GM06990 (cell line): Measurements from ENCODE around the gene CCDC34.

Source experiments
- DNase-seq: peaks from one replicate; pipeline ENCODE4 v3.0.0-alpha.2; 2011; ENCODE audit not compliant: insufficient read length; ENCODE audit errors: extremely low read depth
- H3K27me3 ChIP-seq: replicated peaks from 2 replicates; pipeline ENCODE4 v1.6.0; 2011; ENCODE audit warnings: low read length; ENCODE audit not compliant: control insufficient read depth, insufficient read depth
- H3K36me3 ChIP-seq: 2 replicates; pipeline ENCODE4 v1.5.1; 2011; ENCODE audit warnings: low read length; ENCODE audit not compliant: control insufficient read depth, insufficient read depth
- H3K4me3 ChIP-seq: replicated peaks from 2 replicates; pipeline ENCODE4 v1.5.1; 2011; ENCODE audit warnings: low read depth, mild to moderate bottlenecking, control low read depth, low read length
- CTCF ChIP-seq: IDR thresholded peaks from 2 replicates; pipeline ENCODE4 v1.5.1; 2011; ENCODE audit warnings: low read length, control low read depth, mild to moderate bottlenecking, inconsistent platforms; ENCODE audit not compliant: insufficient read depth, poor library complexity, severe bottlenecking

Gene CCDC34

GRCh38 chr11:27386181-27386845, 23.3 kb upstream of the CCDC34 start:
- no peak for TF ChIP-seq CTCF
- DNase-seq, result no peak
- Histone ChIP-seq H3K27me3 (no peaks in the 10 kb centered on the region), H3K4me3 (no peak overlapping the region), H3K36me3 (no peaks in the 10 kb centered on the region)

GRCh38 chr11:27385245-27385644, 22.2 kb upstream of the CCDC34 start:
- no peak for TF ChIP-seq CTCF
- H3K27me3 ChIP-seq, result no peaks in the 10 kb centered on the region
- no peak for DNase-seq
- H3K4me3 ChIP-seq, result no peak overlapping the region
- H3K36me3 ChIP-seq, result no peaks in the 10 kb centered on the region

GRCh38 chr11:27384227-27384626, 21.2 kb upstream of the CCDC34 start:
- Histone ChIP-seq H3K27me3 (no peaks in the 10 kb centered on the region), H3K4me3 (no peak overlapping the region), H3K36me3 (no peaks in the 10 kb centered on the region)
- no peak for TF ChIP-seq CTCF
- DNase-seq, result no peak

GRCh38 chr11:27383645-27384044, 20.6 kb upstream of the CCDC34 start:
- no peak for TF ChIP-seq CTCF
- Histone ChIP-seq H3K4me3 (no peak overlapping the region), H3K27me3 (no peaks in the 10 kb centered on the region), H3K36me3 (no peaks in the 10 kb centered on the region)
- no peak for DNase-seq

- no peak for TF ChIP-seq CTCF
- Histone ChIP-seq H3K36me3 (no peaks in the 10 kb centered on the region), H3K27me3 (no peaks in the 10 kb centered on the region), H3K4me3 (no peak overlapping the region)
- no peak for DNase-seq
Measured at GRCh38 chr11:27381238-27381666, 18.2 kb upstream of the CCDC34 start.

GRCh38 chr11:27380771-27381170, 17.8 kb upstream of the CCDC34 start:
- DNase-seq, result no peak
- Histone ChIP-seq H3K27me3 (no peaks in the 10 kb centered on the region), H3K4me3 (no peak overlapping the region), H3K36me3 (no peaks in the 10 kb centered on the region)
- TF ChIP-seq CTCF, result no peak
